Gastrocnemius medialis (tissue), 4 donors: ENCODE results near the gene ARHGEF10L. TPM values are rescaled to one million over a fixed set of nuclear protein-coding genes. Genes with fewer than 3 reads are reported as not detected.
A peak's percentile ranks its signal among the peaks of the same experiment; 100 is the strongest.

Source experiments
- ATAC-seq, 2 donors: fragments of 150-250 bp; one replicate each; pipeline ENCODE4 v1.9.1; 2016
- DNase-seq, 2 donors: peaks; one replicate each; pipeline ENCODE4 v3.0.0-alpha.2; 2019
- H3K27ac ChIP-seq, 4 donors: fragments of 200-600 bp; sonication (generic); 1 replicate in 1 of 4; 2 replicates in 3 of 4; pipeline ENCODE4 v1.5.1; 2016 to 2018; ENCODE audit warnings: mild to moderate bottlenecking in 2 of 4, moderate library complexity in 1 of 4
- H3K27me3 ChIP-seq, 3 donors: fragments of 200-600 bp; sonication (generic) in 2 of 3; 1 replicate in 1 of 3; 2 replicates in 2 of 3; pipeline versions ENCODE4 v1.5.1 to v1.6.0; 2016 to 2019; ENCODE audit warnings: mild to moderate bottlenecking in 1 of 3, moderate library complexity in 1 of 3
- H3K36me3 ChIP-seq, 2 donors: fragments of 200-600 bp; sonication (generic) in 1 of 2; one replicate each; pipeline ENCODE4 v1.5.1; 2017 to 2018
- H3K4me1 ChIP-seq, 2 donors: fragments of 200-600 bp; sonication (generic) in 1 of 2; one replicate each; pipeline ENCODE4 v1.5.1; 2016 to 2017; ENCODE audit warnings: mild to moderate bottlenecking in 2 of 2
- H3K4me3 ChIP-seq, 4 donors: fragments of 200-600 bp; sonication (generic) in 3 of 4; 1 replicate in 1 of 4; 2 replicates in 3 of 4; pipeline ENCODE4 v1.5.1; 2016 to 2019; ENCODE audit warnings: mild to moderate bottlenecking in 2 of 4
- H3K9me3 ChIP-seq, 3 donors: fragments of 200-600 bp; sonication (generic) in 2 of 3; 1 replicate in 1 of 3; 2 replicates in 2 of 3; pipeline ENCODE4 v1.5.1; 2016 to 2019
- CTCF ChIP-seq, 5 experiments: fragments of 450-650 bp in 3 of 5; fragments of 200-600 bp in 2 of 5; sonication (generic) in 2 of 5; IDR thresholded peaks in 4 of 5; conservative IDR thresholded peaks in 1 of 5; 1 replicate in 4 of 5; 2 replicates in 1 of 5; pipeline ENCODE4 v1.5.1; 2016 to 2019; ENCODE audit warnings: antibody characterized with exemption in 5 of 5, mild to moderate bottlenecking in 3 of 5, moderate library complexity in 3 of 5
- POLR2A ChIP-seq, 2 donors: fragments of 450-650 bp; IDR thresholded peaks; one replicate each; pipeline ENCODE4 v1.6.1; 2017; ENCODE audit warnings: antibody characterized with exemption in 2 of 2, mild to moderate bottlenecking in 2 of 2, moderate library complexity in 2 of 2
- in situ Hi-C, 4 donors: fragments of 200-750 bp; cut with MboI; loops; one replicate each; pipeline versions ENCODE4 v1.15.0 to v1.8.0; 2017; ENCODE audit warnings: low sequenced_read_pairs in 4 of 4
- intact Hi-C: fragments of 100-400 bp; cut with DNase I; formaldehyde crosslinking; loops from one replicate; pipeline ENCODE4 v1.15.1; 2023; ENCODE audit warnings: low total_unique reads
- total RNA-seq, 4 donors: library from RNA; depleted of rRNA; stranded (reverse); fragments of >200 nt; gene quantifications; one replicate each; pipeline versions ENCODE4 v1.1.0 to v1.2.3, GENCODE V29; 2016

The ARHGEF10L gene
- total RNA-seq, 4 donors from 2014 or later = 21.2 to 111 (median 73.8) TPM

DNA sequence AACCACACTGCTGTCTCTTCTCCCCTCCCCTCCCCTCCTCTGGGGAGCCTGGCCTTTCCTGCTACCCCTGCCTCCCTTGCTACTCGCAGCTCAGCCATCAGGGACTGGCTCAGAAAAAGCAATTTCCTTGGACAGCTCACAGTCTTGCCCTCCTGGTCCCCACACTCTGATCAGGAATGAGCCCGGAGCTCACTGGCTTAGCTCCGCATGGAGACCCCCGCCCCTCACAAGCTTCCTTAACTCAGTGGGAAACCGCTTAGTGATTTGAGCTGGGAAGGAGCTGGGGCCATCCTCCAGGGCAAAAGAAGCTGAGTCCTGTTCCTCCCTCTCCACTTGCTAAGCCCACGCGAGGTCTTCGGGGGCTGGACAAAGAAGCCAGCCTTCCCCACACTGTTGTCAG is 145.3 kb downstream of the ARHGEF10L start:
- H3K4me3 ChIP-seq = no peak overlapping the region
- H3K27me3 ChIP-seq = no peaks in the 10 kb centered on the region
- no peak for DNase-seq
- H3K27ac ChIP-seq = no peak overlapping the region
- TF ChIP-seq POLR2A (IDR thresholded peaks at IDR 0.05) = no peak
- TF ChIP-seq CTCF (IDR thresholded peaks at IDR 0.05 in 4 of 5, conservative IDR thresholded peaks at IDR 0.05 in 1 of 5) = no peak
- peaks cover 8 to 16% of the 10 kb centered on the region in 2 donors for H3K4me1 ChIP-seq
- in situ Hi-C loops = no loop called here
- intact Hi-C loops = no loop called here
- H3K36me3 ChIP-seq = peaks cover 0 to 19% of the 10 kb centered on the region in 2 donors
- H3K9me3 ChIP-seq = no peaks in the 10 kb centered on the region
- ATAC-seq = no peak

DNA sequence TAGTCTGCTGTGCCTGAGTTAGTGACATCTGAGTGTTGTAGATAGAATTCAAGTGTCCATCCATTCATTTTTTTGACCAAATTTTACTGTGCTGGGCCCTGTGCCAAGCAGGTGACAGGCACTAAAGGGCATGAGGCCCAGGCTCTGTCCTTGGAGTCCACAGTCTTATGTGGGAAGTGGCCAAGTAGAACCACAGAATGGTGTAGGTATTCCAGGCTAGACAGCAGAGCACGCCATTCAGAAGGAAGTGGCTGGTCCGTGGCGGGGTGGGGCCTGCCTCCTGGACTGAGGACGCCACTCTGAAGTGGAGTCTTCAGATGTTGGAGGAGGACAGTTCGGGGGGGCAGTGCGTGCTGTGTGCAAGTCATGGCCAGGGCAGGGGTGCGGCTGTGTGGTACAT is 146.8 kb downstream of the ARHGEF10L start:
- H3K36me3 ChIP-seq = peaks cover 0 to 27% of the 10 kb centered on the region in 2 donors
- H3K27ac ChIP-seq = peak overlapping the region in 2 of 4 donors; percentile 11 to 27
- intact Hi-C loops = no loop called here
- no peak overlapping the region for H3K4me3 ChIP-seq
- DNase-seq (no peak), ATAC-seq (no peak)
- no peak for TF ChIP-seq CTCF (IDR thresholded peaks at IDR 0.05 in 4 of 5, conservative IDR thresholded peaks at IDR 0.05 in 1 of 5)
- no peak for TF ChIP-seq POLR2A (IDR thresholded peaks at IDR 0.05)
- H3K9me3 ChIP-seq = no peaks in the 10 kb centered on the region
- H3K27me3 ChIP-seq = no peaks in the 10 kb centered on the region
- H3K4me1 ChIP-seq = peaks cover 8 to 16% of the 10 kb centered on the region in 2 donors
- in situ Hi-C loops = no loop called here

- peak overlapping the region in 2 of 4 donors; percentile 17 to 33 for H3K27ac ChIP-seq
- in situ Hi-C loops = no loop called here
Observed at GRCh38 chr1:17687145-17687544, 147.6 kb downstream of the ARHGEF10L start.

DNA sequence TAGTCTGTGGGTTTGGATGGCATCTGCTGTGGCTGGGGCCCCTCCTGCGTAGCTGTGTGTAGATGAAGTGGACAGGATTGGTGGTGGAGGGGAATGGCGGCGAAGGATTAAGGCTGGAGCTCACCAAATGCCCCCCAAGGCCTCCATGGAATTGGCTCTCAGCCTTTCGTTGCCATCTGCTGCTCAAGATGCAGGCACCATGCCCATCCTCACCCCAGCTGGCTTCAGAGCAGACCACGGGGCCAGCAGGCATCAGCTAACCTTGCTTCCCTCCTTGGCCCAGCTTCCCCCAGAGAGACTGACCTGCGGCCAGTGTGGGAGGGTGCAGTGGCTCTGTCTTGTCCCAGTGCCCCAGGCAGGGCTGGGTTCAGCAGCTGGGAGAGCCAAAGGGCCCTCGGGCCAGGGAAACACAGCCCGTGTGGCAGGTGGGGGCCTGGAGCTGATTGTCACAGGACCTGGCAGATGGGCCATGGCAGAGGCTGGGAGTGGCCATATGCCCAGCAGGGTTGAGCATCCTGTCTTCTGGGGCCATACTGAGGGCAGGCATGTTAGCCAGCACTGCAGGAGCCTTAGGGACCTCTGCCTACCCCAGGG is 148.8 kb downstream of the ARHGEF10L start:
- DNase-seq (peak in 1 of 2 donors; percentile 48), ATAC-seq (peak; percentile 23 to 36)
- Histone ChIP-seq H3K9me3 (no peaks in the 10 kb centered on the region), H3K27ac (peak overlapping the region in 3 of 4 donors; percentile 3 to 42 (median 39)), H3K27me3 (no peaks in the 10 kb centered on the region), H3K36me3 (peaks cover 0 to 27% of the 10 kb centered on the region in 2 donors), H3K4me1 (peaks cover 8 to 16% of the 10 kb centered on the region in 2 donors), H3K4me3 (no peak overlapping the region)
- intact Hi-C loops (no loop called here), in situ Hi-C loops (no loop called here)
- TF ChIP-seq CTCF (IDR thresholded peaks at IDR 0.05 in 4 of 5, conservative IDR thresholded peaks at IDR 0.05 in 1 of 5) = no peak
- TF ChIP-seq POLR2A (IDR thresholded peaks at IDR 0.05) = no peak

More at GRCh38 chr1:17687145-17687544, 147.6 kb downstream of the ARHGEF10L start:
- no peak for DNase-seq
- Histone ChIP-seq H3K4me1 (peaks cover 8 to 16% of the 10 kb centered on the region in 2 donors), H3K36me3 (peaks cover 0 to 27% of the 10 kb centered on the region in 2 donors), H3K4me3 (no peak overlapping the region), H3K27me3 (no peaks in the 10 kb centered on the region), H3K9me3 (no peaks in the 10 kb centered on the region)
- ATAC-seq = peak; percentile 35 to 58
- TF ChIP-seq POLR2A (IDR thresholded peaks at IDR 0.05) (no peak), CTCF (IDR thresholded peaks at IDR 0.05 in 4 of 5, conservative IDR thresholded peaks at IDR 0.05 in 1 of 5) (no peak)
- intact Hi-C loops = no loop called here
